Measurements from ENCODE around the gene MACROD1.

DNA sequence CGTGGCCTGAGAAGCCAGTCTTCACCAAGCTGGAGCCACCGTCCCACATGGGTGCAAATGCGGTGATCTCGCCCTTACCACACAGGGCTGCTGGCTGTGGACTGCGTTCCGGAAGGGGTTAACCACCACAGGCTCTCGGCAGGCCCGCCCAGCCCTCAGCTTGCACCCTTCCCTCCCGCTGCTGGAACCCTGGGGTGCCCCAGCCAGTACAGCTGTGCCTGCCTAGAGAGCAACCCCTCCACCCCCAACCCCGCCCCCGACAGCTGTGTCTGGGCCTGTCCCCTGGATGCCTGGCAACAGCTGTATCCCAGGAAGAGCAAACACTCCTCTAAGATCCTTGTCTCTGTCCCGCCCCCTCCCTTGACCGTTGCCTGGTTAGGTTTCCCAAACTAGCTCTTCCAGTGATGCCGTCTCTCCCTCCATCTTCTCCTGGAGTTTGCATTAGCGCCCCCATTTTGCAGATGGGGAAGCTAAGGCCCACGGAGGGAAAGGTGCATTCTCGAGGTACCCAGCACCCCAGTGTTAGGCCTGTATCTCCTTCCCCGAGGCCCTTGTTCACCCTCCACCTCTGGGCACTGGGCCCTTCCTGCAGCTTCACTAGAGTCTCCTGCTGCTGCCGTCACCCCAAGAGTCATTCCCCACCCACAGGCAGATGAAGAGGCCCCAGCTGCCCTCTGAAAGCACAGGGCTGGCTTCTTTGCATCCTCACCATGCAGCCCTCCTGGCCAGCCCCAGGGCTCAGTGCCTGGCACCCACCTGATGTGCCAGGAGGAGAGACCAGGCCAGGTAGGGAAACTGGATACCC, 204.1 kb downstream of the MACROD1 start:
- TF ChIP-seq, protein P1, sequence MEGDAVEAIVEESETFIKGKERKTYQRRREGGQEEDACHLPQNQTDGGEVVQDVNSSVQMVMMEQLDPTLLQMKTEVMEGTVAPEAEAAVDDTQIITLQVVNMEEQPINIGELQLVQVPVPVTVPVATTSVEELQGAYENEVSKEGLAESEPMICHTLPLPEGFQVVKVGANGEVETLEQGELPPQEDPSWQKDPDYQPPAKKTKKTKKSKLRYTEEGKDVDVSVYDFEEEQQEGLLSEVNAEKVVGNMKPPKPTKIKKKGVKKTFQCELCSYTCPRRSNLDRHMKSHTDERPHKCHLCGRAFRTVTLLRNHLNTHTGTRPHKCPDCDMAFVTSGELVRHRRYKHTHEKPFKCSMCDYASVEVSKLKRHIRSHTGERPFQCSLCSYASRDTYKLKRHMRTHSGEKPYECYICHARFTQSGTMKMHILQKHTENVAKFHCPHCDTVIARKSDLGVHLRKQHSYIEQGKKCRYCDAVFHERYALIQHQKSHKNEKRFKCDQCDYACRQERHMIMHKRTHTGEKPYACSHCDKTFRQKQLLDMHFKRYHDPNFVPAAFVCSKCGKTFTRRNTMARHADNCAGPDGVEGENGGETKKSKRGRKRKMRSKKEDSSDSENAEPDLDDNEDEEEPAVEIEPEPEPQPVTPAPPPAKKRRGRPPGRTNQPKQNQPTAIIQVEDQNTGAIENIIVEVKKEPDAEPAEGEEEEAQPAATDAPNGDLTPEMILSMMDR (IDR thresholded peaks at IDR 0.05; ENCODE audit: poor library complexity) = no peak
- TF ChIP-seq EZH2phosphoT487 (IDR thresholded peaks at IDR 0.05; ENCODE audit: low read depth, severe bottlenecking, unreplicated experiment) = no peak

Measured in hepatocyte (in vitro differentiated cells).